EH (cell line): Measurements from ENCODE around the gene KRTAP3-2.
"Not testable (repeated sequence)": the region's sequence is repeated elsewhere in the genome, so short reads cannot be mapped to it uniquely, and the experiment has no call there.

ENCODE experiments used
- DNase-seq: peaks from one replicate; pipeline ENCODE4 v3.0.0-alpha.2; 2015; ENCODE audit warnings: low read depth

The KRTAP3-2 gene

GRCh38 chr17:40999563-40999962 is at the start of gene KRTAP3-2:
Gene KRTAP3-2 (minus strand): TSS chr17:40999906. CDS start chr17:40999853, 53 bp downstream.
- DNase-seq = not testable (repeated sequence)

DNA sequence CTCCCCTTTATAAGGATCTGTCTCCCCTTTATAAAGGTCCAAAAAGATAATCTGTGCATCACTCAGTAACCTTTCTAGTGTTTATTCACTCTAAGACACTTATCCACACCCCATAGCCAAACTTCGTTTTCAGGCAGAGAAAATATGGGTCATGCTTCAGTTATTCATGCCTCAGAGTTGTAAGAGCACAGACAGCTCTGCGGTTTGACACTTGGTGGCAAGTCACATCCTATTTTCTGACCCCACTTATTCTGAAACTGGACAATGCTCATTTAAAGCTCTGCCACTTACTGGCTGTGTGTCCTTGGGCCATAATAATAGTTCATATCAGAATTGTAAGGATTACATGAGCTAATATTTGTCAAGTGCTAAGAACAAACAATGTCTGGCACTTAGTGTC is 49.4 kb upstream of the KRTAP3-2 start:
- DNase-seq = peak; percentile 96

GRCh38 chr17:41048441-41048840 is 48.7 kb upstream of the KRTAP3-2 start:
- peak; percentile 96 for DNase-seq

DNA sequence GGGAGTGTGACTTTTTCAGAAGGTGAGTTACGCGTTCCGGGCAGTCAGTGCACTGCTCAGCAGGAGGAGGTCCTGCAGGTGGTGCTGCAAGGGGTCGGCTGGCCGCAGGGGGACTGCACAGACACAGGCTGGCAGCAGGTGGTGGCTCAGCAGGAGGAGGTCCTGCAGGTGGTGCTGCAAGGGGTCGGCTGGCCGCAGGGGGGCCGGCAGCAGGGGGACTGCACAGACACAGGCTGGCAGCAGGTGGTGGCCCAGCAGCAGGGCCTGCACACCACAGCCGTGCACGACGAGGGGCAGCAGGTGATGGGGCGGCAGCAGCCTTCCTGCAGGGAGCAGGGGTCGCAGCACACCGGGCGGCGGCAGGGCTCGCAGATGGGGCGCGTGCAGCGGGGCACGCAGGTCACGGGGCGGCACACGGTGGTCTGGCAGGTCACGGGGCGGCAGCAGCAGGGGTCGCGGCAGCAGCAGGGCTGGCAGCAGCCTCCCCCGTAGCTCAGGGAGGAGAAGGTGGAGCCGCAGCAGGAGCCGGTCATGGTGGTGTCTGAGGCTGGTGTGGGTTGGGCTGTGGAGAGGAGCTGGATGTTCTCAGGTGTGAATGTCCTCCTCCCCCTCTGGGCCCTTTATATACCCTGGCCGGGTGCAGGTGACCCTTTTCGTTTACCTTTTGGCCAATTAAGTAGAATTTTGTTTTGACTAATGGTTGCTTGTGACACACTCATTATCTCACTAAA is 47.2 kb upstream of the KRTAP3-2 start, which contains the start of gene KRTAP2-1:
Gene KRTAP2-1 (minus strand): TSS at position 582 of the 731 bp plus-strand sequence. CDS start 49 bp downstream, at position 533.
- not testable (repeated sequence) for DNase-seq

GRCh38 chr17:41042953-41043352 is 43.2 kb upstream of the KRTAP3-2 start:
- DNase-seq = no peak

DNA sequence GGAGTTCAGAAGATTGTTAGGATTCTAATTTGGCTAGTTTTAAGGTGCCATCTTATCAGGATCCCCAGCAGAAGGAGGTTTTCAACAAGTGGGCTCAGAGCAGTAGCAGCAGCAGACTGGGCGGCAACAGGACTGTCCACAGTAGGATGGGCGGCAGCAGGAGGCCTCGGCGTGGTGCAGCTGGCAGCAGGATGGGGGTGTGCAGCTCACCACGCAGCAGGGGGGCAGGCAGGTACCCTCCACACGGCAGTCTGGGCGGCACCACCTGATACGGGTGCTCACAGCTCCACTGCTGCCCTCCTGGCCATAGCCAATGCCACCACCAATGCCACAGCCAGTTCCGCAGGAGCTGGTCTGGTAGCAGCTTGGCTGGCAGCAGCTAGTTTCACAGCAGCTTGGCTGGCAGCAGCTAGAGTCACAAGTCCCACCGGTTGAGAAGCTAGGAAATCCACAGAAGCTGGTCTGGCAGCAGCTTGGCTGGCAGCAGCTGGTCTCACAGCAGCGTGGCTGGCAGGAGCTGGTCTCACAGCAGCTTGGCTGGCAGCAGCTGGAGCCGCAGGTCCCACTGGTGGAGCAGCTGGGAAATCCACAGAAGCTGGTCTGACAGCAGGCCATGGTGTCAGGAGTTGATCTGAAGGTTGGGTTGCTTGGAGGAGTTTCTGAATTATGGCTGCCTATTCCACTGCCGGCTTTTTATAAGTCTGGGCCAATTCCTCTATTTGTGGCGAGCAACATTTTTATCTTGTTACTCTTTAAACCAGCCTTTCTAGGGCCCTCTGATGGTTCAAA is 41.3 kb upstream of the KRTAP3-2 start, which contains the start of gene KRTAP1-1:
Gene KRTAP1-1 (minus strand): TSS at position 668 of the 789 bp plus-strand sequence. CDS start 53 bp downstream, at position 615.
- peak; percentile 31 for DNase-seq

GRCh38 chr17:41037853-41038350 is 38.2 kb upstream of the KRTAP3-2 start:
- no peak for DNase-seq

- DNase-seq = not testable (repeated sequence)
These were observed 34.7 kb upstream of the KRTAP3-2 start, which contains the start of gene KRTAP1-3 for GRCh38 chr17:41034346-41034935. Gene KRTAP1-3 (minus strand): TSS chr17:41034874. CDS start chr17:41034821, 53 bp downstream.

- DNase-seq = no peak
These were observed 30.0 kb upstream of the KRTAP3-2 start, which contains the start of gene KRTAP1-4 for GRCh38 chr17:41029633-41030245. Gene KRTAP1-4 (minus strand): TSS chr17:41030195. CDS start chr17:41030078, 117 bp downstream.

DNA sequence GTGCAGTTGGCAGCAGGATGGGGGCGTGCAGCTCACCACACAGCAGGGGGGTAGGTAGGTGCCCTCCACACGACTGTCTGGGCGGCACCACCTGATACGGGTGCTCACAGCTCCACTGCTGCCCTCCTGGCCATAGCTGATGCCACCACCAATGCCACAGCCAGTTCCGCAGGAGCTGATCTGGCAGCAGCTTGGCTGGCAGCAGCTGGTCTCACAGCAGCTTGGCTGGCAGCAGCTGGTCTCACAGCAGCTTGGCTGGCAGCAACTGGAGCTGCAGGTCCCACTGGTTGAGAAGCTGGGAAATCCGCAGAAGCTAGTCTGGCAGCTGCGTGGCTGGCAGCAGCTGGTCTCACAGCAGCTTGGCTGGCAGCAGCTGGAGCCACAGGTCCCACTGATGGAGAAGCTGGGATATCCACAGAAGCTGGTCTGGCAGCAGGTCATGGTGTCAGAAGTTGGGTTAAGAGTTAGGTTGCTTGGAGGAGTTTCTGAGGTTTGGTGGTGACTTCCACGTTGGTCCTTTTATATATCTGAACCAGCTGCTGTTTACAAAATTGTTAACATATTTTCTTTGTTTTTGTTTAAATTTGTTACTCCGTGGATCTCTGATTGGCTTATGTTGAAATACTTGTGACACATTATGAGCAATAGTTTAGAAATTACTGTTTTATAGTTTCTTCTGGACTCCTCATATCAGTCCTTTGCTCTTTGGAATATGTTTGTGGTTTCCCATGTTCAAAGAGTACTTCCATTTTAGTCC is 27.2 kb upstream of the KRTAP3-2 start, which contains the start of gene KRTAP1-5:
Gene KRTAP1-5 (minus strand): TSS at position 494 of the 757 bp plus-strand sequence. CDS start 53 bp downstream, at position 441.
- peak; percentile 94 for DNase-seq

- DNase-seq = peak; percentile 41
These were observed 25.0 kb upstream of the KRTAP3-2 start for GRCh38 chr17:41024697-41025096.

GRCh38 chr17:41020336-41020735 is 20.6 kb upstream of the KRTAP3-2 start:
- peak; percentile 49 for DNase-seq

GRCh38 chr17:41019415-41019814 is 19.7 kb upstream of the KRTAP3-2 start:
- no peak for DNase-seq

DNA sequence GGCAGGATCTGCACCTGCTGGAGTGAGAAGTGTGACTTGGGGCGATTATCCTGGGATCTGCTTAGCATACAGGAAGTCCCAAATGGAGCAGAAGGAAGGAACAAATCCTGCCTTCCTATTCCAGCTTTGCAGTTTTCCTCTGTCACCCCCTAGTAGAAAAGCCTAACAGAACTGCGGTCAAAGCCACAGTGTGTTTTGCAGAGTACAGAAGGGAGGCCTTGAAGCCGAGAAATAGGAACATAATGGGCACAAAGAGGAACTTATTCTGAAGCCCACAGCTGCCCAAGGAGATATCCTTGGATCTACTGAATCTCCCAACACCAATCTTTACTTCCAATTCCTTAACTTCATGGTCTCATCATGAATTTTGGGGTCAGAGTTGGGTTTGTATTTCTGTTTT is 18.8 kb upstream of the KRTAP3-2 start:
- DNase-seq = no peak

GRCh38 chr17:41016578-41017215 is 17.0 kb upstream of the KRTAP3-2 start:
- DNase-seq = no peak

- no peak for DNase-seq
These were observed 15.7 kb upstream of the KRTAP3-2 start for GRCh38 chr17:41015454-41015853.

GRCh38 chr17:41013606-41014005 is 13.9 kb upstream of the KRTAP3-2 start:
- peak; percentile 67 for DNase-seq

DNA sequence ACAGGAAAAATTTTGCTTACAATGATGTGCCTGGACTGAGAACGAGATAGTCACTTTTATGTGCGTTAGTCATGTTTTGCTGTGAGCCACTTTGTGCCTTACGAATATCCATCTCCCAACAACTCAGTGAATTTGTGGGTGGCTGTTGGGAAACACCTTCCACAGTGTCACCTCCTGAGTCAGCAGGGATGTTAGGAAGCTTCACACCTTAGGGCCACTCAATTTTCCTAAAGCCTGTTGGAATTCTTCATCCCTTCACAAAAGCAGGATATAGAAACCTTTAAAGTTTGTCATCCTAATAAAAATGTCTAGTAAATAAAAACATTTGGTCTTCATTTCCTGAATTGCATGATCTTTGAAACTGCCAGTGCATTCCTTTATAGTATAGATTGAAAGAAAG is 13.5 kb upstream of the KRTAP3-2 start:
- DNase-seq = peak; percentile 81

DNA sequence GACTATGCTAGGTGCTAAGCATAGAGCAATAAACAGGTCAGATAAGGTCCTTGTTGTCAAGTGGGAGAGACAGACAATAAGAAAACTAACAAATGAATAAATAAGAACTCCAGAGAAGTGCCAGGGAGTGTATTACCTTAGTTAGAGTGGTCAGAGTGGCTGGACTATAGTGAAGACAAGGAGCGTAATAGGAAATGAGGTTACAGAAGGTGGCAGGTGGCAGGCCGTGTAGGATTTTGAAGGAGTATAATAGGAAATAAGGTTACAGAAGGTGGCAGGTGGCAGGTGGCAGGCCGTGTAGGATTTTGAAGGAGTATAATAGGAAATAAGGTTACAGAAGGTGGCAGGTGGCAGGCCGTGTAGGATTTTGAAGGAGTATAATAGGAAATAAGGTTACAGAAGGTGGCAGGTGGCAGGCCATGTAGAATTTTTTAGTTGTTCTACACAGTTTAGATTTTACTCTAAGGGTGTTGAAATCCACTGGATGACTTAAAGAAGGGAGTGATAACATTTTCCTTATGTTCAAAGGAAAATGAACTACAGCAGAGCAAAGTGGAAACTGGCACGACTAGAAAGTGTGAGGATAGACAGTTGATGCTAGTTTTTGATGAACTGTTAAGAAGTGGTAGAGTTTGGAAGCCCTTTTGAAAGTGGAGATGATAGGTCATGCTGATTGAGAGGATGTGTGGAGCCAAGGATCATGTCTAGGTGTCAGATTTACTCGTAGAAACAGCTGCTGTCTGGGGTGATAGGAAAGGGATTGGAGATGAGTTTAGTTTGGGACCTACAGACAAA is 12.8 kb upstream of the KRTAP3-2 start:
- DNase-seq = no peak
